HG03460 (cell line): ENCODE measurements around the gene RBM38.
"Not testable (repeated sequence)": the region's sequence is repeated elsewhere in the genome, so short reads cannot be mapped to it uniquely, and the experiment has no call there.

Source experiments
- ATAC-seq: cut with Tn5 transposase; IDR thresholded peaks from one replicate; pipeline ENCODE4 v1.9.1; 2021; ENCODE audit not compliant: unreplicated experiment

Gene RBM38

DNA sequence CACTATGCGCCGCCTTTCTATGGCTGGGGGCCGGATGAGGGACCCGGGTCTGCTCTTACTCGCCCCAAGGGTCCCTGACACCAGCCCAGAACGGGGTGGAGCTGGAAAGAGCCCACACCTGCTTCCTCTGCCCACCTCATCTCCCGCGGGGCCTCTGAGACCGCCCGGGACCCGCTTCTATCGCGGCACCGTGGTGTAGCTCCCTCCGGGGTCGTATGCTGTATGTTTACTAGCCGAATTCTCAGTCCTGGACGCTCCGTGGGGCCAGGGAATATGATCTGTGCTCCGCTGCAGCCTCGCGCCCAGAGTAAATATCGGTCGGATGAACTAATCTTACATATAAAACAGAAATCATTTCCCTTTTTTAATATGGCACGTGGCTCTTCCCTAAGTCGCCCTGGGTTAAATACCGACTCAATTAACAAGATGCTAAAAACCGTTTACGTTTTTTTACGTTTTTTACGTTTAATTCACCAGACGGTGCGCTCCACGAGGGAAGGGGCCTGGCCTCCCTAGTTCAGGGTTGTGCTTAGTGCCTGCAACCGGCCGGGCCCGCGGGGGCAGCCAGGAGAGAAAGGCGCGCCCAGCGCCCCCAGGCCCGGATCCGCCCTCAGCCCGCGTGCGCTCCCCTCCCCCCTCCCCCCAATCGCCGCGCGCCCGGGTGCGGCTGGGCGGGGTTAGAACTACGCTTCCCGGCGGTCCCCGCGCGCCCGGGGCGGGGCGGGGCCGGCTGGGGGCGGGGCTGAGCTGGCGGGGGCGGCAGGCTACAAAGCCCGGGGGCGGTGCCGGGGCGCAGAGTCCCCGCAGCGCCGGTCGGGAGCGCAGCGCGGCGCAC is at the start of gene RBM38:
RBM38 (plus strand) TSS at position 793 of the 835 bp plus-strand sequence. CDS start 186 bp downstream, outside the sequence.
- peak; percentile 44 for ATAC-seq

DNA sequence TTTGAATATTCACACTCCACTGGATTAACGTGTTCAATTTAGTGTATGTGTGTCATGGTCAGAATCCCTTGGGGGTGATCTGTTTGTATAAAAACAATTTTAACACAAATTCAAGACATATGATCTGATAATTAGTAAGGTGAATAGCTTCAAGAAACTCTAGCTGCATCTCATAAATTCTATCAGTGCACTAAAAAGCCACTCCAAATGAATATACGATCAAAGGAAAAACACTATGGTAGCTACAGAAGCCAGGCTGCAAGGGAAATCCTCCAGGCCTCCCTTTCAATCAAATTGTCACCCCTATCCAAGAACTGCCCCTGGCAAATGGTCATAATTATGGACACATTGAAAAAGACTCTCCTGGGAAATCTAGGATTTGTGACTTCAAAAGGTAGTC is 49.5 kb upstream of the RBM38 start:
- ATAC-seq: no peak

DNA sequence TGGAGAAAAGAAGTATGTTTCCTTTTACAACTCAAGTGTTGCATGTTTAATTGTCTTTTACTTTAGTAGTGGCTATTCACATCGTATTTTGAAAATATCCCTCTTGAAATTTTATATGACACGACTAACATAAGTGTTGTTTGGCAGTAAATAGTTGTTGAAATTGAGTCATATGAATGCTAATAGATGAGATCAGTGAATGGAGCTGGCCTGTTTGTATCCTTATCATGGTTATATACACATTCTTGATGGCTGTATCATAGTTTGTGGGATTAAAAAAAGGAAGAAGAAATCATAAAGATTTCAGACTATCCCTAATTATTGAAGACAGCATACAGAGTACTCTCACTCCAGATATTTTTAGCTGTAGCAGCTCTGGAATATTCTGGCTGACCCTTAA is 48.4 kb upstream of the RBM38 start:
- ATAC-seq: no peak

DNA sequence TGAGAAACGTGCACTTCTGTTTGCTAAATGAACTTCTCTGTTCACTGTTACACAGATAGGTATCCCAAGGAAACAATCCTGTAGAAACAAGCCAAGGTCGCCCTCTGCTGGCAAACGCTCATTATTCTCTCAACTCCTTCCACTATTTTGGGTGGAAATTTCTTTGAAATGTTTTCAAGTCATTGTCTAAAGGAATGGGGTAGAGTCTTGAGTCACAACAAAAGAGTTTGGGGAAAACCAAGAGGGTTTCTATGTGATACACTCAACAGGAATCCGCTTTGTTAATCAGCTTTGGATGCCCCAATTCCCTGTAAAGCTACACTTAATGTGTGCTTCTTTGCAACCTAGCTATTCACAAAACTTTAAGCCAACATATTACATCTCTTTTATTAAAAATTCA is 44.7 kb upstream of the RBM38 start:
- ATAC-seq: no peak

DNA sequence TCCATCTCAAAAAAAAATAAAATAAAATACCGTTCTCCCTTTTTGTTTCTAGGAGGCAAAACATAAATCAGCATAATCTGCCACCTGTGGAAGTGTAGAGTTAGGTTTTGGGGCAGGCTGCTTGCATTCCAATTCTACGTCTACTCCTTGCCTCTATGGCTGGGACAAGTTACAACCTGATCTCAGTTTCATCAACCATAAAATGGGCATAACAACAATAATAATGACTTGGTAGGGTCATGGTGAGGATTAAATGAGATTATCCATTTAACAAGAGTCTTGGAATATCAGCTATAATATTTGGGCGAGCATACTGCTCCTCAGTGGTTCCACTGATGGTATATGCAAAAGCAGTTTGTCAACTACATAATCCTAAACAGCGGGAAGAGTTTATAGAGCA is 43.8 kb upstream of the RBM38 start:
- ATAC-seq: no peak

DNA sequence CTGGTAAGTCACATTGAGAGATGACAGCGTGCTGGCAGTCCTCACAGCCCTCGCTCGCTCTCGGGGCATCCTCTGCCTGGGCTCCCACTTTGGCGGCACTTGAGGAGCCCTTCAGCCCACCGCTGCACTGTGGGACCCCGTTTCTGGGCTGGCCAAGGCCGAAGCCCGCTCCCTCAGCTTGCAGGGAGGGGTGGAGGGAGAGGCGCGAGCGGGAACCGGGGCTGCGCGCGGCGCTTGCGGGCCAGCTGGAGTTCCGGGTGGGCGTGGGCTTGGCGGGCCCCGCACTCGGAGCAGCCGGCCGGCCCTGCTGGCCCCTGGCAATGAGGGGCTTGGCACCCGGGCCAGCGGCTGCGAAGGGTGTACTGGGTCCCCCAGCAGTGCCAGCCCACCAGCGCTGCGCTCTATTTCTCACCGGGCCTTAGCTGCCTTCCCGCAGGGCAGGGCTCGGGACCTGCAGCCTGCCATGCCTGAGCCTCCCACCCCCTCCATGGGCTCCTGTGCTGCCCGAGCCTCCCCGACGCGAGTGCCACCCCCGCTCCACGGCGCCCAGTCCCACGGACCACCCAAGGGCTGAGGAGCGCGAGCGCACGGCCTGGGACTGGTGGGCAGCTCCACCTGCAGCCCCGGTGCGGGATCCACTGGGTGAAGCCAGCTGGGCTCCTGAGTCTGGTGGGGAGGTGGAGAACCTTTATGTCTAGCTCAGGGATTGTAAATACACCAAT is 42.8 kb upstream of the RBM38 start:
- ATAC-seq: not testable (repeated sequence)

DNA sequence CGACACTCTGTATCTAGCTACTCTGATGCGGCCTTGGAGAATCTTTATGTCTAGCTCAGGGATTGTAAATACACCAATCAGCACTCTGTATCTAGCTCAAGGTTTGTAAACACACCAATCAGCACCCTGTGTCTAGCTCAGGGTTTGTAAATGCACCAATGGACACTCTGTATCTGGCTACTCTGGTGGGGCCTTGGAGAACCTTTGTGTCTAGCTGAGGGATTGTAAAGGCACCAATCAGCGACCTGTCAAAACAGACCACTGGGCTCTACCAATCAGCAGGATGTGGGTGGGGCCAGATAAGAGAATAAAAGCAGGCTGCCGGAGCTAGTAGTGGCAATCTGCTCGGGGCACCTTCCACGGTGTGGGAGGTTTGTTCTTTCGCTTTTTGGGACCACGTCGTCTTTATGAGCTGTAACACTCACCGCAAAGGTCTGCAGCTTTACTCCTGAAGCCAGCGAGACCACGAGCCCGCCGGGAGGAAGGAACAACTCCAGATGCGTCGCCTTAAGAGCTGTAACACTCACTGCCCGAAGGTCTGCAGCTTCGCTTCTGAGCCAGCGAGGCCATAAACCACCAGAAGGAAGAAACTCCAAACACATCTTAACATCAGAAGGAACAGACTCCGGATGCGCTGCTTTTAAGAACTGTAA is 42.1 kb upstream of the RBM38 start:
- ATAC-seq: not testable (repeated sequence)

DNA sequence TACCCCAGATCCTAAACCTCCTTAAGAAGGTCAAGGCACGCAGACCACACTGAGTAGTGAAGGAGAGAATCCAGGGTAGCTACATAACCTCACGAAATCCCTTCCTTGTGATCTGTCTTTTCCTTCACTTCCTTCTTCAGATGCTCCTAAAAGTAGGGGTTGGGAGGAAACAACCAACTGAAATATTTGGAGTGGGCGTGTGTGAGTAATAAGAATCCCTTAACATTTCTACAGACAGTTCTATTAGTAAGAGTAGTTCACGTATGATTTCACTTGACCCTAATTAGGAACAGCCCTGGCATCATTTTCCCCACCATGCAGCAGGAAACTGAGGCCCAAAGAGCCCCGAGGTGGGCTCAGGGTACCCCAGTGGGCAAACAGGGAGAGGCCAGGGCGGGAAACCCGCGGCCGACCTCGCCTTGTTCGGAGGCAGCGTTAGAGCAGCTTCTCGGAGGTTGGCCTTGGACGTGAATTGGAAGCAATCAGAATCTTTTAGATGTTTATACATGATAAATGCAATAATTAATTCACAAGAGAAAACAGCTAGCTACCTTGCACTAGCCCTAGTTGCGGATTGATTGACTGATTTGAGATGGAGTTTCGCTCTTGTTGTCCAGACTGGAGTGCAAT is 41.0 kb upstream of the RBM38 start:
- no peak for ATAC-seq

DNA sequence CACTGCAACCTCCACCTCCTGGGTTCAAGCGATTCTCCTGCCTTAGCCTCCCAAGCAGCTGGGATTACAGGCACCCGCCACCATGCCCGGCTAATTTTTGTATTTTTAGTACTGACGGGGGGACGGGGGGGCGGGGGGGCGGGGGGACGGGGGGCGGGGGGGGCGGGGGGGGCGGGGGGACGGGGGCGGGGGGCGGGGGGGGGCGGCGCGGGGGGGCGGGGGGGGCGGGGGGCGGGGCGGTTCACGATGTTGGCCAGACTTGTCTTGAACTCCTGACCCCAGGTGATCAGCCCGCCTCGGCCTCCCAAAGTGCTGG is 40.5 kb upstream of the RBM38 start:
- not testable (repeated sequence) for ATAC-seq

DNA sequence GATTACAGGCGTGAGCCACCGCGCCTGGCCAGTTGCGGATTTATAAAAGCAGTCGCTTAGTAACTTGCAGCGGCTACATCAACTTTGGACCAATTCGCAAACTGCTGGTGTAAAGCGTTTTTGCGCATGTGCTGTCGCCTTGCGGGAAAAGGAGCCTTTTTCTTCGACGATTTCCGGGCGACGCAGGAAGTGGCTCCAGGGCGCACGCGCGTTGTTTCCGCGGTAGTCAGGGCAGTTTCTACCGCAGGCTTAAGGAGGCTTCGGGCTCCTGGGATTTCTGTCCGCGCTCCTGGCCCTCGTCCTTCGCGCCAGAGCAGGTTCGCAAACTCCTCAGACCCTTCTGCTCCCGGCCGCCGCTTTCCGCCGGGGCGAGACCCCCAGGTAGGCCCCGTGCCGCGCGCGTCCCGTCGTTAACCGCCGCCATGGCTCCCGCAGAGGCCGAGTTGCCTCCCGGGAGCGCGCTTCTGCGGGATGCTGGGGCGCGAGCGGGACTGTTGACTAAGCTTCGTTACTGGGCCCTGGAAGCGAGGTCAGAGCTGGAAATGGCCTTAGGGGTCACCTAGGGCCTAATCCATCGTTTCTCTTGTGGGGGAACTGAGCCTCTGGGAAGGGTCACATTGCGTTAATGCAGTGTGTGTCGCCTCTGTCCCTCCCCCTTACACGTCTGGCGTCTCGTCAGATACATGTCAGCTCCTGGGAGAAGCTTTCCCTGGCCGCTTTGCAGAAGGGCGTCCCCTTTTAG is 40.0 kb upstream of the RBM38 start, which contains the start of gene RAE1:
RAE1 (plus strand) TSS at position 214 of the 742 bp plus-strand sequence. CDS start 2,784 bp downstream, outside the sequence.
- peak; percentile 80 for ATAC-seq

DNA sequence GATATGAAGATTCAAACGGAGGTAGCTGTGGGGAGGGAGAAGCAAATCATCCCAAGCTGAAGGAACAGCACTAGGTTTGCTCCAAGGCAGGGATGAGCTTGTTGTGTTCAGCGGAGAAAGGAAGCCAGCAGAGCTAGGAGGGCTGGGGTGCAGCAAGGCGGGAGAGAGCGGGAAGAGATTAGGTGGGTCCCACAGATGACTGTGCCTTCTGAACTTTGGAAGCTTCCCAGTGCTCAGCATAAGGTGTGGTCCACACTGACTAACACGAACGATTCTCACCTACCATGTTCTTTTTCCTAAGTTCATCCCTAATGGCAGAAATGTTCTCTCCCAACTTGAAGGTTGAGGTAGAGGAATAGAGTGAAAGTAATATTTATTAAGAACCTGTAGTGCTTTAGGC is 38.9 kb upstream of the RBM38 start:
- ATAC-seq: no peak

DNA sequence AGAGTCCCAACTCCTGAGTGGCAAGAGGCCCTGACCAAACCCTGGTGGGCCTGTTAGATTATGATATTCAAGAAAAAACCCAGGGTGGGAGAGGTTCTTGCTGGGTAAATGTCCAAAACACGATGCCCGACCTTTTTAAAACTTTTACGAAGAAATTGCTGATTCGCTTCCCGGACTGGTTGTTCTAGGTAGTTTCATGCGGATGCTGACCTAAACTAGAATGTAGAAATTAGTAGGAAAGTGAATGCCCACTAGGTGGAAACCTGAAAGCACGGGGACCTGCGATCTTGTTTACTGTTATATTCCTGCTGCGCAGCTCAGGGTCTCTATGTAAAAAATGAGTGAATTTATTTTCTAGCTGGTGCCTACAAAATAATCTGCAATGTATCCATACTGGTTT is 37.8 kb upstream of the RBM38 start:
- ATAC-seq: no peak

DNA sequence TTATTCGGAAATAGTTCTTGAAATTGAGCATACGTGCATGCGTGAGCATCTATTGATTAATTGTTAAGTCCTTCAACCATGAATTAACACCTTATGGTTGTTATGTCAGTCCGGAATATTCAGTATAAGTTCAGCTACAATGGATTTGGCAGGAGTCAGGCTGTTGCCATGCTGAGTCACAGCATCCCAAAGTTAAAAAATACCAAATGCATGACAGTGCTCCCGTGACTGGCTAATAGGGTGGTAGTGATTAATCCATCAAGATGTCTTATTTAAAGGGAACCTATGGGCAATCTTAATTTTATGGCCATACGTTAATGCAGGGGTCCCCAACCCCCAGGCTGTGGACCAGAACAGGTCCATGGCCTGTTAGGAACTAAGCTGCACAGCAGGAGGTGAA is 29.7 kb upstream of the RBM38 start:
- no peak for ATAC-seq

DNA sequence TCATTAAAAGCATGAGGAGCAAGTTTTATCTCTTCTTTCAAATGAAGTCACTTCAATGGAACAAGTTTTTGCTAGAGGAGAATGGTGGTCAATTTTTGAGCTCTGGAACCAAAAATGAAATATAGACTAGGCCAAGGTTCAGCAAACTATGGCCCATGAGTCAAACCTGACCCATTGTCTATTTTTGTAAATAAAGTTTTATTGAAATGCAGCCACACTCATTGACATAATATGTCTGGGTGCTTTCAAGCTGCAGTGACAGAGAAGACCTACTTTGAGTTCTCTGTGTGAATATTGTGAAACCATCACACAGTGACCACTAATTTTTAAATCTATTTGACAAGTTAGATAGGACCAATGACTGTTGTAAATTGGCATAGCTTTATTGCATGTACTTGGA is 26.7 kb upstream of the RBM38 start:
- ATAC-seq: no peak

DNA sequence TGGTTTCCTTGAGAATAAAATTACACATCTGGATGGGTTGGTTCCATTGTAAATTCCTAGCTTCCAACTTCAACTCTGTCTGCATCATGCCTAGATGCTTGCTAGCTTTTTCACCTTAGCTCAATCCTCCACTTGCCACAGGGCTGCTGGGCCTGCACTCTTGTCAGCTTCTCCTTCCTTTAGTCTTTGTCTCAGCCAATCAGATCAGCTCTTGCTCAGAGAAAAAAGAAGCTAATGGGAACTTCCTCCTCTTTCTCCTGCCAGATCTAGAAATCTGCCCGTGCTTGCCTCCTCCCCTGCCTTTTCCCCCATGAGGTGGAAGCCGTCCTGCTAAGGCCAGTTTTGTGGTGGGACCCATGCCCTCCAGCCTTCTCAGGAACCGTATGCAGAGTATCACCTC is 21.6 kb upstream of the RBM38 start:
- no peak for ATAC-seq

DNA sequence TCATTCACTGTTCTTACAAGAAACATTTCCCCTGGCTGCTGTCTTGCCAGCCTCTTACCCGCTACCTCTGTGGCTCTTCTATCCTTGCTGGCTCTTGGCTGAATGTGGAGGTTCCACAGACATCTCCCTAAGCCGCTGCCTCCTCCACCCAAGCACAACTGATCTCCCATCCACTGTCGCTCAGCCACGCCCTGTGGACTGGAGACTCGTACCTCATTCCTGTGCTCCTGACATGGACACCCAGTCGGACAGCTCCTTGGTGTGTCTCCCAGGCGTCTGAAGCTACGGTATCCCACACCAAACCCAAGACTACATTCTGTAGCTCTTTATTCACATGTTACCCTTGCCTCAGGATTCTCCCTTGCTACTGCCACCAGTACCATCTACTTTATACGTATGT is 20.9 kb upstream of the RBM38 start:
- no peak for ATAC-seq

DNA sequence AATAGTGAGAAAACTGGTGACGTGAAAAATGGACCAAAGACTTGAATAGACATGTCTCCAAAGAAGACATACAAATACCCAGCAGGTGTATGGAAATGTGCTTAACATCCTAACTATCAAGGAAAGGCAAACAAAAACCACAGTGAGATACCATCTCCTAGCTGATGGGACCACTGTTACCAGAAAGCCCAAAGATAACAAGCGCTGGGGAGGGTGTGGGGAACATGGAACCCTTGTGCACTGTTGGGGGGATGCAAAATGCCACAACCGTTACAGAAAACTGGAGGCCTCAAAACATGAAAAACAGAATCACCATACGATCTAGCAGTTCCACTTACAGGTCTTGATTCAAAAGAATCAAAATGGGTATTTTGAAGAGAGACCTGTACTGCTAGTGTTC is 19.8 kb upstream of the RBM38 start:
- ATAC-seq: no peak

DNA sequence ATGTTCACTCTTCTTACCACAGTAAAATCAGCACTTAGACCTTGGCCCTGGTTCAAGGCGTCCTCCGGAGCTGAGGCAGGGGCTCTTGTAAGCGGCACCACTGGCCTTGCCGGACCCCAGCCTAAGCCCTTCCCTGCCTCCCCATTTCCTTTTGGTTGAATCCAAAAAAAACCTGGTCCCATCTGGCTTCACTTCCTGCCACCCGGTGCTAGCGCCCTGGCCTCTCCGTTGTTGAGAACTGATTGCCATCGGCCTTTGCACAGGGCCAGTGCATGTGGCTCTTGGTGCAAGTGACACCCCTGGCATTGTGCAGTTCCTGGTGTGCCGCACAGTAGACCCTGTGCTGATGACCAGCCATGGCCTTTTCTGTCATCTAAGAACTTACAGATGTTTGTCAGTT is 19.0 kb upstream of the RBM38 start:
- no peak for ATAC-seq

DNA sequence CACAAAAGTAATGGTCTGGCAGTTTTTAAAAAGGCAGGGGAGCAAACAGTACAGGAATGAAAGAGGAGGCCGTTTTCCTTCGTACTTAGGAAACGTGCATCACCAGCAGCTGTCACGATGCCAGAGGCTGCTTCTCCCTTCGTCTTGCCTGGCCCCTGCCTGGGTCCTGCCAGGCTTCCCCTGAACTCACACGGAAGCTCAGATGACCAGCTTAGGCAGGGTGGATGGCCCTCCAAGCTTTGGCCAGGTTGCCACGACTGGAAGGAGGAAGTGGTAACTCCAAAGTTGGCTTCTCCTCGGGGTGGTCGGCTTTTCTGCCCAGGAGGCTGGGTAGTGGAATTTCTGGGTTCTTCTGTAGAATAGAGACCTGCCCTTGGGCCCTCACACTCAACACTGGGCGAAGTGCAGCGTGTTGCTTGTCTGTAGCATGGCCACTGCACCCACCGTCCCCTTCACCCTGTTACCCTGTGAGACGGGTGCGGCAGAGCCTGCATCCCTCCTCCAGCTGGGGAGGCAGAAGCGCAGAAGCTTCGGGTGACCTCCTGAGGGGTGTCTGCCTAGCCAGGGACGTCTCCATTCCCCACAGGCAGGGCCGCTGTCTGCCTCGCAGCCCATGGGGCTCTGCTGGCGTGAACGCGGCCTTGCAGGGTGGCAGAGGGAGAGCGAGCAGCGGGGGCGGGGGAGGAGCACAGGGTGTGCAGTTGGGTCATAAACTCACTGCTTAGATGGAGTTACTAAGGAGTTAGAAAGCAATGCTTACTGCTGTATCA is 18.4 kb upstream of the RBM38 start:
- ATAC-seq: no peak

DNA sequence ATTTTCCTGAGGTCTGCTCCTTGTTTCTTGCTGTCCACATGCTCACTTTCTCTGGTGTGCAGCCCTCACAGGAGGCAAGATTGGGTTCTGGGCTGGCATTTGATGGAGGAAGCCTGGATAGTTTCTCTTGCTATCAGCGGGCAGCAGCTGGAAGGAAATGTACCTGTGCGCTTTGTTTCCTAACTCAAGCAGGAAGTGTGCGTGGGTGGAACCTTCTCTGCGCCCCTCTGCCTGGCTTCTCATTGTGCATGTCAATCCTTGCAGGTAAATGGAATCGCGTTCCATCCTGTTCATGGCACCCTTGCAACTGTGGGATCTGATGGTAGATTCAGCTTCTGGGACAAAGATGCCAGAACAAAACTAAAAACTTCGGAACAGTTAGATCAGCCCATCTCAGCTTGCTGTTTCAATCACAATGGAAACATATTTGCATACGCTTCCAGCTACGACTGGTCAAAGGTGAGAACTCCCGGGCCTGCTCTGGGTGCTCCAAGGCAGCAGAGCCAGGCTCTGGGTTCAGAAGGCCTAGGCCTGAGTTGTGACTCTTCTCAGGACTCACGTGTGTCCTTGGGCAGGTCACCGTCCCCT is 16.8 kb upstream of the RBM38 start:
- ATAC-seq: no peak
